Calu3 (cell line): ENCODE results near the gene CRYBA4. TPM values are rescaled to one million over a fixed set of nuclear protein-coding genes. Genes with fewer than 3 reads are reported as not detected.
"Not testable (repeated sequence)": the region's sequence is repeated elsewhere in the genome, so short reads cannot be mapped to it uniquely, and the experiment has no call there.

ENCODE experiments used
- BruUV-seq: library from RNA; stranded (reverse); fragments of 400-500 nt; replicated peaks from 2 replicates; lab custom pipeline; 2021; lab: Mats Ljungman, UMichigan
- CTCF ChIA-PET: fragments of 300-600 bp; sonication (Branson Sonifier 250); formaldehyde crosslinking; loops from one replicate; lab custom pipeline; 2022; ENCODE audit warnings: antibody characterized with exemption; lab: Charles Lee
- DNase-seq: peaks from one replicate; pipeline ENCODE4 v3.0.0; 2022
- H3K27ac Mint-ChIP-seq: one replicate; pipeline ENCODE4 v1.8.0; 2022; ENCODE audit warnings: mixed read lengths; ENCODE audit not compliant: unreplicated experiment
- H3K27me3 Mint-ChIP-seq: one replicate; pipeline ENCODE4 v1.8.0; 2022; ENCODE audit warnings: mixed read lengths; ENCODE audit not compliant: unreplicated experiment
- H3K36me3 Mint-ChIP-seq: one replicate; pipeline ENCODE4 v1.8.0; 2022; ENCODE audit warnings: mild to moderate bottlenecking, moderate library complexity, mixed read lengths; ENCODE audit not compliant: insufficient read depth, unreplicated experiment
- H3K4me1 Mint-ChIP-seq: one replicate; pipeline ENCODE4 v1.8.0; 2022; ENCODE audit warnings: mild to moderate bottlenecking, low read depth, mixed read lengths; ENCODE audit not compliant: unreplicated experiment
- H3K4me3 Mint-ChIP-seq: one replicate; pipeline ENCODE4 v1.8.0; 2022; ENCODE audit warnings: mild to moderate bottlenecking, low read depth, moderate library complexity, mixed read lengths; ENCODE audit not compliant: unreplicated experiment
- H3K9me3 Mint-ChIP-seq: one replicate; pipeline ENCODE4 v1.8.0; 2022; ENCODE audit warnings: low read depth, mixed read lengths; ENCODE audit not compliant: unreplicated experiment
- intact Hi-C: fragments of 100-400 bp; cut with micrococcal nuclease; formaldehyde crosslinking; loops from one replicate; pipeline ENCODE4 v1.10.0; 2022; ENCODE audit not compliant: unreplicated experiment
- total RNA-seq: library from RNA; stranded (reverse); gene quantifications from 2 replicates; pipeline ENCODE4 v1.2.3, GENCODE V29; 2022
- TF ChIP-seq, protein P1 (sequence below): fragments of 200-600 bp; IDR thresholded peaks from one replicate; pipeline ENCODE4 v1.8.0; 2022; ENCODE audit warnings: antibody characterized with exemption; ENCODE audit not compliant: unreplicated experiment

The CRYBA4 gene
- total RNA-seq, 1 experiment from 2014 or later = not detected

DNA sequence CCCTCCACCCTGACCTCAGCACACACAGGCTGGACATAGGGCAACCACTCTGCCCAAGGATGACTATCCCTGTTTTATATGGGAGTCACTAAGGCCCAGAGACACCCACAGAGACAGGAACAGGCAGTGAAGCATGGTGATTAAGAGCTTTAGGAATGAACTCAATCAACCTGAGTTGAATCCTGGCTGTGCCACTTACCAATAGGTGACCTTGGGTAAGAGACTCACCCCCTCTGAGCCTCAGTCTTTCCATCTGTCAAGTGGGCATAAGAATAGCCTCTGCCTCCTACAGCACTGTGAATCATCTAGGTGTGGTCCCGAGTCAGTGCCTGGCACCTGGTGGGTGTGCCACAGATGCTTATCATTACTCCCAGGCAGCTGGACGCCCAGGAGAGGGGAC, 10.8 kb upstream of the CRYBA4 start:
- H3K9me3 Mint-ChIP-seq = no peaks in the 10 kb centered on the region
- intact Hi-C loops = no loop called here
- CTCF ChIA-PET = no interaction called here
- H3K27ac Mint-ChIP-seq = no peak overlapping the region
- H3K4me3 Mint-ChIP-seq = no peak overlapping the region
- no peak for DNase-seq
- TF ChIP-seq, protein P1, sequence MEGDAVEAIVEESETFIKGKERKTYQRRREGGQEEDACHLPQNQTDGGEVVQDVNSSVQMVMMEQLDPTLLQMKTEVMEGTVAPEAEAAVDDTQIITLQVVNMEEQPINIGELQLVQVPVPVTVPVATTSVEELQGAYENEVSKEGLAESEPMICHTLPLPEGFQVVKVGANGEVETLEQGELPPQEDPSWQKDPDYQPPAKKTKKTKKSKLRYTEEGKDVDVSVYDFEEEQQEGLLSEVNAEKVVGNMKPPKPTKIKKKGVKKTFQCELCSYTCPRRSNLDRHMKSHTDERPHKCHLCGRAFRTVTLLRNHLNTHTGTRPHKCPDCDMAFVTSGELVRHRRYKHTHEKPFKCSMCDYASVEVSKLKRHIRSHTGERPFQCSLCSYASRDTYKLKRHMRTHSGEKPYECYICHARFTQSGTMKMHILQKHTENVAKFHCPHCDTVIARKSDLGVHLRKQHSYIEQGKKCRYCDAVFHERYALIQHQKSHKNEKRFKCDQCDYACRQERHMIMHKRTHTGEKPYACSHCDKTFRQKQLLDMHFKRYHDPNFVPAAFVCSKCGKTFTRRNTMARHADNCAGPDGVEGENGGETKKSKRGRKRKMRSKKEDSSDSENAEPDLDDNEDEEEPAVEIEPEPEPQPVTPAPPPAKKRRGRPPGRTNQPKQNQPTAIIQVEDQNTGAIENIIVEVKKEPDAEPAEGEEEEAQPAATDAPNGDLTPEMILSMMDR = no peak
- H3K27me3 Mint-ChIP-seq = peaks cover 74% of the 10 kb centered on the region
- H3K4me1 Mint-ChIP-seq = no peaks in the 10 kb centered on the region
- no peaks in the 10 kb centered on the region for H3K36me3 Mint-ChIP-seq
- BruUV-seq = no TSS peak

- TF ChIP-seq, protein P1 = no peak
- CTCF ChIA-PET = interaction anchor here (0.7 kb wide), 1 partner anchor 9 kb away, joined by 3 read pairs; no protein-coding TSS in a partner anchor
- Mint-ChIP-seq H3K27me3 (peaks cover 85% of the 10 kb centered on the region), H3K36me3 (no peaks in the 10 kb centered on the region), H3K27ac (no peak overlapping the region), H3K9me3 (no peaks in the 10 kb centered on the region), H3K4me1 (no peaks in the 10 kb centered on the region), H3K4me3 (no peak overlapping the region)
- intact Hi-C loops = no loop called here
- DNase-seq = no peak
- no TSS peak for BruUV-seq
These were observed 9.1 kb upstream of the CRYBA4 start for GRCh38 chr22:26612652-26613051.

DNA sequence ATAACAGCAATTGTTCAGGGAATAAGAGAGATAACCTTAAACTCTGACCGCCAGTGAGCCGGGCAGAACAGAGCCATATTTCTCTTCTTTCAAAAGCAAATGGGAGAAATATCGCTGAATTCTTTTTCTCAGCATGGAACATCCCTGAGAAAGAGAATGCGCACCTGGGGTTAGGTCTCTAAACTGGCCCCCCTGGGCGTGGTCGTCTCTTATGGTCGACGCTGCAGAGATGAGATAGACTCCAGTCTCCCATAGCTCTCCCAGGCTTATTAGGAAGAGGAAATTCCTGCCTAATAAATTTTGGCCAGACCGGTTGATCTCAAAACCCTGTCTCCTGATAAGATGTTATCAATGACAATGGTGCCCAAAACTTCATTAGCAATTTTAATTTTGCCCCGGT, 8.0 kb upstream of the CRYBA4 start:
- H3K27me3 Mint-ChIP-seq = peaks cover 85% of the 10 kb centered on the region
- BruUV-seq, H3K27ac Mint-ChIP-seq, intact Hi-C loops, CTCF ChIA-PET, H3K4me3 Mint-ChIP-seq, H3K4me1 Mint-ChIP-seq, H3K9me3 Mint-ChIP-seq, DNase-seq, H3K36me3 Mint-ChIP-seq: not testable (repeated sequence)

DNA sequence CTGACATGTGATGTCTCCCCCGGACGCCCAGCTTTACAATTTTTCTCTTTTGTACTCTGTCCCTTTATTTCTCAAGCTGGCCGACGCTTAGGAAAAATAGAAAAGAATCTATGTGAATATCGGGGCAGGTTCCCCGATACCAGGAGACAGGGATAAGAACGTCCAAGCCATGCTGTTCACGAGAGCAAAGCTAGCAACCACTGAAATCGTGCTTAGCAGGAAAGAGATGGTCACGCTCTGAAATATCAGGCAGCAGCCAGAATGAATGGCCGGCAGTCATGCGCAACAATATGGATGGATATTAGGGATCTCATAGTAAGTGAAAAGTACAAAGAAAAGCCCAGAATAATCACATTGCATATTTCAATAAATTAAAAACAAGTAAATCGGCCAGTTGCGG, 7.4 kb upstream of the CRYBA4 start:
- Mint-ChIP-seq H3K36me3 (no peaks in the 10 kb centered on the region), H3K4me3 (no peak overlapping the region), H3K4me1 (no peaks in the 10 kb centered on the region), H3K27me3 (peaks cover 85% of the 10 kb centered on the region), H3K27ac (no peak overlapping the region), H3K9me3 (no peaks in the 10 kb centered on the region)
- BruUV-seq = no TSS peak
- no peak for DNase-seq
- intact Hi-C loops = no loop called here
- TF ChIP-seq, protein P1 = no peak
- CTCF ChIA-PET = no interaction called here

- Mint-ChIP-seq H3K27ac (no peak overlapping the region), H3K4me1 (no peaks in the 10 kb centered on the region), H3K9me3 (no peaks in the 10 kb centered on the region), H3K4me3 (no peak overlapping the region), H3K36me3 (no peaks in the 10 kb centered on the region), H3K27me3 (peaks cover 85% of the 10 kb centered on the region)
- intact Hi-C loops = no loop called here
- DNase-seq = no peak
- CTCF ChIA-PET = no interaction called here
- BruUV-seq = no TSS peak
- TF ChIP-seq, protein P1 = no peak
These were observed 6.6 kb upstream of the CRYBA4 start for GRCh38 chr22:26615149-26615548.
